ENCODE measurements around the gene TMEM178A. TPM values are rescaled to one million over a fixed set of nuclear protein-coding genes. Genes with fewer than 3 reads are reported as not detected.

The TMEM178A gene
- total and polyA plus RNA-seq, 10 donors: 0.49 to 2.1 (median 0.89) TPM

- Histone ChIP-seq H3K9me3 (no peaks in the 10 kb centered on the region), H3K4me1 (peaks cover 0 to 19% (median 13%) of the 10 kb centered on the region in 6 donors), H3K27ac (no peak overlapping the region), H3K36me3 (no peaks in the 10 kb centered on the region), H3K27me3 (replicated peaks in 1 of 7) (peaks cover 0 to 49% (median 40%) of the 10 kb centered on the region in 7 donors), H3K4me3 (no peak overlapping the region)
- no peak for TF ChIP-seq POLR2AphosphoS5 (IDR thresholded peaks at IDR 0.05)
- no peak for TF ChIP-seq CTCF (IDR thresholded peaks at IDR 0.05 in 8 of 11, conservative IDR thresholded peaks at IDR 0.05 in 3 of 11)
- TF ChIP-seq POLR2A (IDR thresholded peaks at IDR 0.05): no peak
- 90 to 96% (median 94%) methylated on average over 2 of the region's 2 CpGs for WGBS, 5 donors
- DNase-seq: no peak
- intact Hi-C loops (cut with DNase I; ENCODE audit: low total_unique reads): no loop called here
Observed at GRCh38 chr2:39663187-39663930, 2.4 kb upstream of the TMEM178A start.

- Histone ChIP-seq H3K36me3 (no peaks in the 10 kb centered on the region), H3K9me3 (no peaks in the 10 kb centered on the region), H3K4me3 (no peak overlapping the region), H3K27ac (no peak overlapping the region), H3K27me3 (replicated peaks in 1 of 7) (peaks cover 0 to 59% (median 41%) of the 10 kb centered on the region in 7 donors), H3K4me1 (peaks cover 0 to 19% (median 13%) of the 10 kb centered on the region in 6 donors)
- intact Hi-C loops (cut with DNase I; ENCODE audit: low total_unique reads): no loop called here
- DNase-seq: no peak
- WGBS, 5 donors: 53 to 63% (median 60%) methylated on average over 6 of the region's 6 CpGs
- TF ChIP-seq POLR2A (IDR thresholded peaks at IDR 0.05): no peak
- no peak for TF ChIP-seq POLR2AphosphoS5 (IDR thresholded peaks at IDR 0.05)
- TF ChIP-seq CTCF (IDR thresholded peaks at IDR 0.05 in 8 of 11, conservative IDR thresholded peaks at IDR 0.05 in 3 of 11): no peak
Observed at GRCh38 chr2:39664232-39664887, 1.4 kb upstream of the TMEM178A start.

- Histone ChIP-seq H3K4me3 (peak overlapping the region in 1 of 8 donors; percentile 72), H3K36me3 (no peaks in the 10 kb centered on the region), H3K27me3 (replicated peaks in 1 of 7) (peaks cover 0 to 59% (median 41%) of the 10 kb centered on the region in 7 donors), H3K27ac (no peak overlapping the region), H3K4me1 (peaks cover 0 to 19% (median 13%) of the 10 kb centered on the region in 6 donors), H3K9me3 (no peaks in the 10 kb centered on the region)
- 37 to 48% (median 45%) methylated on average over 26 of the region's 26 CpGs for WGBS, 5 donors
- no peak for DNase-seq
- TF ChIP-seq POLR2A (IDR thresholded peaks at IDR 0.05) (no peak), POLR2AphosphoS5 (IDR thresholded peaks at IDR 0.05) (no peak), CTCF (IDR thresholded peaks at IDR 0.05 in 8 of 11, conservative IDR thresholded peaks at IDR 0.05 in 3 of 11) (no peak)
- intact Hi-C loops (cut with DNase I; ENCODE audit: low total_unique reads): no loop called here
Observed at GRCh38 chr2:39664888-39665591, 677 bp upstream of the TMEM178A start.
